ENCODE data around the gene JUP.

The JUP gene

DNA sequence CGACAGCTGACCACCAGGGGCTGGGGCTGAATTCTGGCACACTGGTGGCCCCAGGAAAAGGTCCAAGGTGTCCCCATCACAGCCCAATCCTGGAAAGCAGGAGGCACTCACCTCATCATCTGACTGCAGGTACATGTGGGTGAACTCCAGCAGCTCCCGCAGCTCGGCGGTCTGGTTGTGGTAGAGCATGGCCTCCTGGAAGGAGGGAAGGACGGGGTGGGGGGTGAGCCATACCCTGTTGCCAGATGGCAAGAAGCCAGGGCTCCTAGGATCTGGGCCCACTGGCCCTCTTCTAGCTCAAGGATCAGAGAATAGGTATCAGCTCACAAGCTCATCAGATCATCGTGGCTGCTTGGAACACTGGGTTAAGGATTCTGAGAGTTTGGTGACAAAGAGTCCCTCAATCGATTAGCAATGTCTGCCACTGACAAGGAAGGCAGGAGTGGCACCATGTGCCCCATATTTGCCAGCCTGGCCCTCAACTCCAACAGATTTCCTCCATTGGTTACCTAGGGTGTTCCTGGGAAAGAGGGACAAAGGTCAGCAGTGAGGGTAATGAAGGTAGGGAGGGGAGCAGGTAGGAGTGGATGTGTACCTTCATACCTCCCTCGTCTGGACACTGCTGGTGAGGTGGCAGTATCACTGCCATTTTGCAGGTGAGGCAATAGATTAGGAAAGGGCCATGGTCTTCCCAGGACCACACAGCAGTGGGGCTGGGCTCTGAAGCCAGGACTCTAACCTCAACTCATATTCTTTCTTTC is 20.4 kb upstream of the JUP start:
- no peak for DNase-seq

DNA sequence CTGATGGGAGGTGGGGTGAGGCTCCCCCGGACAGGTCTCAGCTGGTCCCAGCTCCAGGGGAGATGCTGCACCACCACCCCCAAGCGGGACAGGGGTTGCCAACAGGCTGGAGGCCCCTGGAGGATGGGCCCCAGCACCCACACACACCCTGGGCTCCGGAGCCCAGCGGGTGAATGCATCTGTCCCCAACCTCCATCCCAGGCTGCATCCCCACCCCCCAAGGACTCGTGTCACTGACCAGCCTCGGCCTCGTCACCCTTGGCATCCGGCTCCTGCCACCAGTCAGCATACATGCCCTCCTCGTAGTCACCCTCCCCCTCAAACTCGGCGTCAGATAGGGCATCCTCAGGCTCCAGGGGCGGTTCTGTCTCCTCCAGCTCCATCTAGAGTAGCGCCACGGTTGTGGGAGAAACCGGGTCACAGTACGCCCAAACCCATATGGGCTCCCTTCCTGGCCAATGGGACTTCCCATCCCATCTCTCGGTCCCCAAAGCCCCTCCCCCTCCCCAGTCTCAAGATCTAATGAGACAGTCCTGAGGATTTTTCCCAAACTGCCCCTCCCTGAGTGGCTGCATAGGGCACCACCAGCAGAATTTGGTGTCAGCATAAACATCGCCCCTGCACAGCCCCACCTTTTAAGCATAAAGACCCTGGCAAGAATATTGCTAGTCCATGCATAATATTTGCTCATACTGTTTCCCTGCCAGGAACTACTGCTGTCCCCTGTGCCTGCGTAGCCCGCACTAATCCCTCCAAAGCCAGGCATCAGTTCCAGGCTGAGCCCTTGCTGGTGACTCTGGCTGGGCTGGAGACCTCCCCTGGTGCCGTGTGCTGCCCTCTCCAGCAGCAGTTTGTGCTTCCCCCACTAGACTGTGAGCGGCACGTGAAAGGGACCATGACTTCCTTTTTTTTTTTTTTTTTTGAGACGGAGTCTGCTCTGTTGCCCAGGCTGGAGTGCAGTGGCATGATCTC is 16.8 kb upstream of the JUP start:
- no peak for DNase-seq

DNA sequence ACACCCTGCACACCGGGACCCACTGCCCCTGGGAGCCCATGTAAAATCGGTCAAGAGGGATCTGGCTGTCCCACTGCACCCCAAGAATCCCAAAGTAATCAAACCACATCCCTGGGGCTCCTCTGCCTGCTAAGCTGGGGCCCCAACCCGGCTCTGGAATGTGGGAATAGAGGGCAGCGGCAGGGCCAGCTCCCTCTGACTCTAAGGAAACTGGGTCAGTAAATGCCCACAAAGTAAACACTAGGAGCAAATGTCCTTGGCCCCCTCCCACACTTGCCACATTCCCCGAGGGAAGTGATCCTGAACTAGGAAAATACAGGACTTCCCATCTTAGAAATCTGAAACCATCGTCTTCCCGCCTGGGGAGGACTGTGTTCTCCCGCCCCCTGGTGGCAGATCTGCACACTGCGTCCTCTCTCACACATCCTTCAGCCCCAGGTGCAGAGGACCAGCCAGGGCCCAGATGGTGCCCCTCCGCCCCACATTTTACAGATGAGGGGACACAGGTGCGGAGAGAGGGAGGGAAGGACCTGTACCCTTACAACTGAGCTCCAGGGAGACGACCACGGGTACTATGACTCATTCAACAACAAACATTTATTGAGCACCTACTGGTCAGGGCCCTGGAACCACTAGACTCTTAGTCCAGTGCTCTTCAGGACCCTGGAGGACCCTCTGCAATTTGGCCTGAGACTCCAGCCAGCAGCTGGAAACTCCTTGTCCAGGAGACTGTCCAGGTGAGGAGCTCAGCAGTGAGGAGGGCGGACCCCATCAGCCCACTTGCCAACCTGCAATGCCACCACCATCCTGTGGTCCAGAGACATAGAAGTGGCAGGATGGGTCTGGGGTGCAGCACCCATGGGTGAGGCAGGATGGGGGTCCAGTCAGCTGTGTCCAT is 15.1 kb upstream of the JUP start:
- no peak for DNase-seq

DNA sequence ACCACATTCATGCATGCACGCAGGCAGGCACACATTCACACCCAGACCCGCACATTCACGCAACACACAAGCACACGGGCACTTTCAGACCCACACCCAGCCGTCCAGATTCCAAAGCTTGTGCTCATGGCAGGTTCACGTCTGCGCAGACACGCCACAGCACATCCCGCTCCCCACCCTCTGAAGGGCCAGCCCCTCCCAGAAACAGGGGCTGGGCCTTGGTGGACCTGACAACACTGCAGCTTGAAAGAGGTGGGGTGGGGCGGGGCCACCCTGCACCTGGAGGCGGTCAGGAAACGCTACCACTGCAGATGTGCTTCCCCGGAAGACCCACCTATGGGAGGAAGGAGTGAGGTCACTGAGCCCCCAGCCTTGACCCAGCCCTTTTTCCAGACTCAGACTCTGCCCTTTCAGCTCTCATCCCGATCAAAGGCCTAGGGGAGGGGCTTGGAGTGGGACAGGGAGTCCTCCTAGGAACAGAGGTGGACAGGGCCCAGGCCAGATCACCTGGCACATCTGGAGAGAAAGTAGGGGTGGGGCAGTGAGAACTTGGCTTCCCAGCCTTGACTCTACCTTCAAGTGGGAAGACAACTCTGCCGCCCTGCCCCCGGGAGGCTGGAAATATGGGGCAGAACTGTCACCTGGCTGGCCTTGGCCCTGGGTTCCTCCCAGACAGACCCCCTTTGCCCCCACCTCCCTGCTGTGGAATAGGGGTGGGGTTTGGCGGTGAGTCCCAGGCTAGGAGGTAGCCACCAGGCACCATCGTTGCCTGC is 14.3 kb upstream of the JUP start:
- no peak for DNase-seq

DNA sequence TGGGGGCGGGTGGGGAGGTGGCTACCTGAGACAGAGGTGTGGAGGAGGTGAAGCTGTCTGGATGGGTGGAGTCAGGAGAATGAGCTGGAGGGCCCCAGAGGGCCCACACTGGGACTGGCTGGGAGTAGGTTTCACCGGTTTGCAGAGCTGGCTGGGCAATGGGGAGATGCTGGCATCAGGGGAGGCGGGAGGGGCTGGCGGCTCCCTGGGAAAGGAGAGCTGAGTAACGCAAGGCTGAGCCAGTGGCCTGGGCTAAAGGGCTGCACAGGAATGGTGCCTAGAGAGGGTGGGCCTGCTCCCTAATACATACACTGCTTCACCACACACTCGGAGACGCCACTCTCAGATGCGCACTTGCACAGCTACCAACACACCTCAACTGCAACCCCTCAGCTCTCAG is 12.9 kb upstream of the JUP start:
- no peak for DNase-seq

DNA sequence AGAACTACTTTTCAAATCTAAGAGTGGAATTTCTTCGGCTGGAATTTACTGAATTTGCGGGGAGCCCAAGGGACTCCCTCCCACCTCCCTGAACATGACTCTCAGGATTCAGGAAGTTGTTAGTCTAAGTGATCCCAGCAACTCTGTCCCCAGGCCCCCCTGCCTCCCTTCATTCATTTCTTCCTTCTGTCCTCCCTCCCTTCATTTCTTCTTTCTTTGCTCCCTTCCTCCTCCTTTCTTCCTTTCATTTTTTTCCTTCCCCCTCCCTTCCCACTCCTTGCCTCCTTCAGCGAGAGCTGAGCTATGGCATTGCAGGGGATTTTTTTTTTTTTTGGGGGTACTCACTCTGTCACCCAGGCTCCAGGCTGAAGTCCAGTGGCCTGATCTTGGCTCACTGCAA is 10.9 kb upstream of the JUP start:
- DNase-seq: no peak

DNA sequence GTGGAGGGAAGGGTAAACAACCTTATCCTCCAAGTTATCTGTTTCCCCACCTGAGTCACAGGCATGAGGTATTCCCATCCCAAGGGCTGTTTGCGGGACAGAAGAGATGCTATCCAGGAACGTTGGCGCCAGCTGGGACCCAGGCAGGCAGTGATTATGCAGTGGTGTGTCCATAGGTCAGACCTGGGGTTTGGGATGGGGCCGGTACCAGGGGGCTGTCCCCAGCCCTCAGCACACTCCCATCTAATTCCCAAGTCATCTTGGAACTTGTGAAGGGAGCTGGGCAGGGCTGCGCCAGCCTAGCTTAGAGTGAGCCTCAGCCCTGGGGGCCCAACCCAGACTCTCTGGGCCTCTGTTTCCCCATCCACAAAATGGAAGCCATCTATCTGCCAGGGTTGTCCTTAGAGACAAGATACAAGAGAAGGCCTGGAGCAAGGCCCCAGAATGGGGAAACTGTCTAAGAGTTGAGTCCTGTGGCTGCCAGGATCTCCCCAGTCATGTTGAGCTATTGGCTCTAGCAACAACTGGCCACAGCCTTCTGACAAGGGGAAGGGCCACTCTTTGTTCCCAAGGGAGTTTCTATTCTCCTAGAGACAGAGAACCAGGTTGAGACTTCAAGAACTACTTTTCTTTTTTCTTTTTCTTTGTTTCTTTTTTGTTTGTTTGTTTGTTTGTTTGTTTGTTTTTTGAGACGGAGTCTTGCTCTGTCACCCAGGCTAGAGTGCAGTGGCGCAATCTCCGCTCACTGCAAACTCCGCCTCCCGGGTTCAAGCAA is 9.8 kb upstream of the JUP start:
- DNase-seq: no peak

DNA sequence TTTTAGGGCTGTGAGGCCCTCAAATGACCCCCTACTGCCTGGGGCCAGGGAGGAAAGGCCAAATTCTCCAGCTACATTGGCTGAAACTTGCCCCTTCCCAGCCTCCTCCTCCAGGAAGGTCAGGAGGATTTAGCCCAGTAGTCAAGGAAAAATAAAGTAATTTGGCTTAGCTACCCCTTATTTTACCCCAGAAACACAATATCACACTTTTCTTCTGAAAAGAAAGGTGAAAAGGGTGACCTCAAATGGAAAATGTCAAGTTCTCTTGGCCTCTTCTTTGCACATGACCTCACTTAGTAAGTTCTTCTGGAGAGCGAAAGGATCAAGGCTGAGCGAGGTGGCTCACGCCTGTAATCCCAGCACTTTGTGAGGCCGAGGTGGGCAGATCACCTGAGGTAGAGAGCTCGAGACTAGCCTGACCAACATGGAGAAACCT is 8.0 kb upstream of the JUP start:
- no peak for DNase-seq

DNA sequence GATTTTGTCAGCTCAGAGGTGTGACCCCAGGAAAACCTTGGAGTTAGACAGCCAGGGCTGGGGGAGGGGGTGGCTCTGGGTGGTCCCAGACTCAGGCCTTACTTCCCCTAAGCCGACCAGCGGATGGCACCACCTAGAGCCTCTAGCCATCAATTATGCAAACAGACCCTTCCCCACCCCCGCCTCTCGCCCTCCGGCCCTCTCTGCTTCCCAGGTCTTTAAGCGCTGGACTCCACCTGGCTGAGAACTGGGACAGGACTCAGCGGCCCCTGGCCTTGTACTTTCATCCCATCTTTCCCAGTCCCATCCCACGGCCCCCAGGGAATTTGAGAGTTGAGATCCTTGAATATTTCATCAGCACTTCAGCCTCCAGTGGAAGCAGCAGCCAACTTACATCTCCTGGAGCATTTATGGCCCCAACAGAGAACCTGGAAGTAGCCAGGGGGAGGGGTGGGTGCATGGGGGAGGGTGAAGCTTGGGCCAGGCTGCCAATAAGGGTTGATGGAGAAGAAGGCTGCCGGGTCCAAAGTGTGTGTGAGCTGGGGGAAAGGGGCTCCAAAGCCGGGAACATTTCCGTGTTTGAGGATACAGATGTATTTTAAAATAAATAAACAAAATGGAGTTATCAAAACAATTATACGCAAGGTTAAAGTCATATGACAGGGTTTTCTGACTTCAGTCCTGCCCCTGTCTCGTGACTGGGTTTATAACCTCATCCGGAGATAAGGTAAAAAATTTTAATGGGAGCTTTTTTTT is 7.5 kb upstream of the JUP start:
- DNase-seq: no peak

DNA sequence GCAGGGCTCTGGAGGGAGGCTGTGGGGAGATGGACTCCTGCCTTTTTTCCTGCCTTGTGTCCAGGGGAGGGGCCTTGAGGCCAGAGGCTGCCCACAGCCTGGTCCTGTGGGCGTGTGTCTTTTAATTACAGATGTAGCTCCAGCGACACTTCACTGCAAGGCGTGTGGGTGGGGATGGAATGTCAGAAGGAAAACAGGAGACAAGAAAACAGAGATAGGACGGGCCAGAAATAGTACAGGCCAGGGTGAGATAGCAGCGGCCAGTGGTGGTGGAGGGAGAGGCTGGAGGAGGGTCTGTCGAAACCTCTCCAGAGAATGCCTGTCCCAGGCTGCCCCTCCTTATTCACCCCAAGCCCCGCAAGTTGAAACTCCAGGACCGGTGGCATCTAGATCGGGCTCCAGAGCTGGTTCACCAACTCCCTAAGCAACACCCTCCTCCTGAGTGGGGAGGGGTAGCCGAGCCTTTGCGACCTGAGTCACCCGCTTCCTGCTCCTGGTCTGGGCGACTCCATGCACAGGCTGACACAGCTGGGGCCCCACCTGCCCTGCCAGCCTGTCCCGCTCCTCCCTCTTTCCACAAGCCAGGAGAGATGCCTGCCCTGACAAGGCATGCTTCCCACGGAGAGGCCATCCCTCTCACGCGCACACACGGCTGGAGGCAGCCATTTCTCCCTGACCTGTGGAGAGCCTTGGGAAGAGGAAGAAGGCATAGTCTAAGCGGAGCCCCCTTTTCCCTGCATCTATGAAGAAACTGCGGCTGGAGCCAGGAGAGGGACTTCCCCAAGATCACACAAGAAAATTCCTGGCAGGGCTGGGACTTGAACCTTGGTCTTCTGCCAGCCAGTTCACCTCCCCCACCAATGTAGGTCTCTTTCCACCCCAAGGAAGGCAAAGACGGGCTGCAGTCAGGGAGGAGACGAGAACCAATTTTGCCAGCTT is 6.6 kb upstream of the JUP start:
- DNase-seq: no peak

DNA sequence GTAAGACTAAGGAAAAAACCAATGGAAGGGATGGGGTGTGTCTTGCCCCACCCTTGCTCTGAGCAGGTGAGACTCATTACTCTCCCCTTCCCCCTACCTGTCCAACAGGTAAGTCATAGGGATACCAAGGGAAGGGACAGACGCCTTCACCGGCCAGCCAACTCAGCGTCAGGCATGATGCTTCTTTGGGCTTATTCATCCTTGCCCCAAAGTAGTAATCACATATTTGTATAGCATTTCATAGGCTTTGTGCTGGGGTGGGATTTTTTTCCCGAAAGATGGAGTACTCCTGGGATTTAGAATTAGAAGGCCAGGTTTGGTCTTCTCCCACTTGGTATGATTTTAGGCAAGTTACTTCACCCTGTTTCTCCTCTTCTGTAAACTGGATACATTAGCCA is 509 bp upstream of the JUP start:
- DNase-seq: no peak

DNA sequence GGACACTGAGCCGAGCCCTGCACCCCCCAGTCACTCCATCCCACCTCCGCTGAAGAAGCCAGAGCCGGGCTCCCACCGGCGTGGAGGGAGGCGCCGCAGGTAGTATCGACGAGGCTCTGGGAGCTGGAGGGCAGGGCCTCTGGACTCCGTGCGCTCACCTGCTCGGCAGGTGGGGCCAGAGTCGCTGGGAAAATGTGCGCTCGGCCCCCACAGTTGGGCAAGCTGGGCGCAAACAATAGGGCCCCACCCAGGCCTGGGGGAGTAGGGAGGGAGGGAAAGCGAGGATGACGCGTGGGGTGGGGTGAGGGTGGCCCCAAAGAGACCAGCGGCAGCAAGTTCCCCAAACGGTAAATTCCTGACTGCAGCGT is 668 bp downstream of the JUP start:
- DNase-seq: no peak

DNA sequence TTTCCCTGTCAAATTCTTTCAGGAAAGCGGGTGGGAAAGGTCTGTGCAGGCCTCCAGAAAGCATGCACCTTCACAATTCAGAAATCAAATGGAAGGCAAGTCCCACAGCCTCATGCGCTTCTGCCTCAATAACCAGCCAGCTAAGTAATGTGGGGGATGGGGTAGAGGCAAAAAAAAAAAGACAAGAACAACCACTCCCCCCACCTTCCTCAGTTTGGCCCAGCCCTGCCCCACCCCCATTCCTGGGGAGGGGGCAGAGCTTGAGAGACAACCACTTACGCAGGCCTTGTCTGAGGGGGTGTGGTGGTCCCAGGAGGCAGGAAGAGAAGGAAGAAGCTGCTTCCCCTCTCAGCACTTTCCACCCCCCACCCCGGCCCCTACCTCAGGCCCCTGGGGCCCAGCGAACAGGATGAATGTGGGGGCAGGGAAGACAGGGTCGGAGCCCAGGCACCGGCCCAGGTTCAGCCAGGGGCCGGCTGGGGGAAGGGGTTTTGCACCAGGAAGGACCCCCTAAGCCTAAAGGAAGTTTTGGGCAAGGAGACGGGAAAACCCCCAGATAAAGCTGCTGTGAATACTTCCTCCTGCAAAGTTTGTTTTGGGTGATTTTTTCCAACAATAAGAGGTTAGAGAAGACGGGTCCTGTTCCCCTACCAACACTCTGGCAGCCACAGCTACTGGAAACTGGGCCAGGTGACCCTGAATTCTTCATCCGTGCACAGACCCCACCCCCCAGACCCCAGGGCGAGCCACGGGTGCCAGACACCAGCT is 1.2 kb downstream of the JUP start:
- no peak for DNase-seq

DNA sequence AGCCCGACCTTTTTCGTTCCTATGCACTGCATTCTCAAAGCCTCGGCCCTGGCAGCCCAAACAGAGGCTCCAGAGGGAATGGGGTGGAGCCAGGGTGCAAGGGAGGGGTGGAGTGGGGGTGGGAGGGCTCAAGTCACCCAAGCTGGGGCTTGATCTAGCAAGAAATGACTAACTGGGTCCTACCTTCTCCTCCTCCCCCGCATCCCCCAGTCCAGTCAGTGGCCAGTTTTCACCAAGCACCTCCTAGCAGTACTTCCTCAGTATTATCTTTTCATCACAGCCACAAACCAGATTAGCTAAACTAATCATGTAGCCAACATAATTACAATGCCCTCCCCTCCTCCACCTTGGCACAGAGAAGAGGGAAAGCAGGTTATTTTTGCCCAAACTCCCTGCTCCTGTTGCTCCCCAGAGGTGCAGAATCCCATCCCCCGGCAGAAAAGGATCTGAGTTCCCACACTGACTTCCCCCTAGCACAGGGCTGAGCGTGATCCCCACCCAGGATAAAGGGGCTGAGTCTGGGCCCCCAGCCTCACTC is 2.2 kb downstream of the JUP start:
- DNase-seq: no peak

DNA sequence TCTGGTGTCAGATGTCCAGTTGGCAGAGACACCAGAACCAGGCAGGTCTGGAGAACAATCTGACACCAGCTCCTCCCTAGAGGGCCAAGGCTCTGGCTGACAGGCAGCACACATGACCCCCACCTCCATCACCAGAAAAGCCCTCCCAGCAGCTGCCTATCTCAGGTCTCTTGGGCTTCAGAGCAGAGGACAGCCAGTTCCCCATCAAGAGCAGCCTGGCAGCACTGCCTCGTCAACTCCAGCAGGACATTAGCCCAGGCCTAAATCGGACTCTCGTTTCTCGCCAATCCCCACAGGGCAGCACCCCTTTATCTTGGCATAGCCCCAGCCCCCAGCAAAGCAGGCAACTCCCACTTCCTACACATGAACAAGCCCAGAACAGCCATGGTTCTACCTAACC is 4.4 kb downstream of the JUP start:
- no peak for DNase-seq

DNA sequence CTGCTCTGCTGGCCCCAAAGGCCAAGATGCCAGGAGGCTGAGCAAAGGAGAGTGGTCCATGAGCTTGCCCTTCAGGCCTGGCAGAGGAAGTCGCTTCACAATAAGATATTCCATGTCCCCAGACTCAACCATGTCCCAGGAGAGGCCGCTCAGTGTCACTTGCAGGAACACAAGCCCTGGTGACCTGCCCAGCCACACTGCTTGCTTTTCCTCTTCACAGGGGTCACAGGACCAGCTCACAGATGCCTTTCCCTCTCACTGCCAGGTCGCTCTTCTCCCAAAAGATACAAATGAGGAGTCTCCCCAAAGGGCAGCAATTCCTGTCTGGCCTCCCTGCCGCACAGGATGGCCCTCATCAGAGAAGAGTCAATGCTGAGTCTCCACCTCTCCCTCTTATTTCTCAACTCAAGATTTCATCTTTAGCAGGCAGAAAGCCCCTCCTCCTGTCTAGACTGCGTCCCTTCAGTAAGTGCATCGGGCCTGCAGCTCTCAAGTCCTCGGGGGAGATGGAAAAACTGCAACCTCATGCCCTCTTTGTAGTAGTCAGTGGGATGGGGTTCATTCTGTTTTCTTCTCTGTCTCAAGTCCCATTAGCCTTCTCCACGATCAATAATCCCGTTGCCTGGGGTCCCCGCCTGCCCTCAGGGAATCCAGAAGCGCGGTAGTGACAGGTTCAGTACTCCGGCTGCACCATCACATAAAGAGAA is 5.0 kb downstream of the JUP start:
- DNase-seq: no peak

DNA sequence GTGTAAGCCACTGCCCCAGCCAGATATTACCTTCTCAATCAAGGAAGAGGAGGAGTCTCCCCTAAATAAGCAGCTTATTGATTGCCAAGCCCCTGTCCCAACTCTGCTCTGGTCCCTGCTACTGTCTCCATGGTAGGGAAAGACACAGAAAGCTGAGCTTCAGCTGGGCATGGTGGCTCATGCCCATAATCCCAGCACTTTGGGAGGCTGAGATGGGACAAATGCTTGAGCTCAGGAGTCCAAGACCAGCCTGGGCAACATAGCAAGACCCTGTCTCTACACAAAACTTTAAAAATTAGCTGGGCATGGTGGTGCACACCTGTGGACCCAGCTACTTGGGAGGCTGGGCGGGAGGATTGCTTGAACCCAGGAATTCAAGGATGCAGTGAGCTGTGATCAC is 6.6 kb downstream of the JUP start:
- no peak for DNase-seq
